Tibial artery (tissue), 4 donors: Measurements from ENCODE around the gene RET.

Source experiments
- DNase-seq, 2 donors: peaks; one replicate each; pipeline ENCODE4 v3.0.0-alpha.2; 2019
- H3K27ac ChIP-seq, 2 donors: fragments of 200-600 bp; sonication (generic) in 1 of 2; 1 replicate in 1 of 2; 2 replicates in 1 of 2; pipeline ENCODE4 v1.5.1; 2018 to 2019; ENCODE audit warnings: mild to moderate bottlenecking in 1 of 2
- H3K27me3 ChIP-seq, 2 donors: fragments of 200-600 bp; sonication (generic) in 1 of 2; one replicate each; pipeline versions ENCODE4 v1.5.1 to v1.6.0; 2016 to 2019
- H3K36me3 ChIP-seq, 3 donors: fragments of 200-600 bp; sonication (generic) in 2 of 3; one replicate each; pipeline ENCODE4 v1.5.1; 2016 to 2019; ENCODE audit warnings: mild to moderate bottlenecking in 2 of 3
- H3K4me1 ChIP-seq, 4 donors: fragments of 200-600 bp; sonication (generic) in 2 of 4; 1 replicate in 3 of 4; 2 replicates in 1 of 4; pipeline ENCODE4 v1.5.1; 2016 to 2019
- H3K4me3 ChIP-seq, 2 donors: fragments of 200-600 bp; sonication (generic) in 1 of 2; 1 replicate in 1 of 2; 2 replicates in 1 of 2; pipeline ENCODE4 v1.5.1; 2018 to 2019; ENCODE audit warnings: mild to moderate bottlenecking in 2 of 2
- H3K9me3 ChIP-seq, 3 donors: fragments of 200-600 bp; sonication (generic) in 1 of 3; one replicate each; pipeline ENCODE4 v1.5.1; 2016 to 2019
- CTCF ChIP-seq, 2 experiments: fragments of 200-600 bp in 1 of 2; fragments of 450-650 bp in 1 of 2; IDR thresholded peaks; one replicate each; pipeline ENCODE4 v1.5.1; 2017 to 2019; ENCODE audit warnings: antibody characterized with exemption in 2 of 2, mild to moderate bottlenecking in 1 of 2, moderate library complexity in 1 of 2
- intact Hi-C: fragments of 100-400 bp; cut with DNase I; formaldehyde crosslinking; loops from one replicate; pipeline ENCODE4 v1.15.0; 2023; ENCODE audit warnings: low total_unique reads

The RET gene

GRCh38 chr10:43134126-43134905 lies 57.4 kb downstream of the RET start:
- Histone ChIP-seq H3K27me3 (no peaks in the 10 kb centered on the region), H3K9me3 (no peaks in the 10 kb centered on the region), H3K36me3 (peaks cover 0 to 4% (median 0%) of the 10 kb centered on the region in 3 donors), H3K27ac (no peak overlapping the region), H3K4me1 (peaks cover 6 to 20% (median 13%) of the 10 kb centered on the region in 4 donors), H3K4me3 (no peak overlapping the region)
- intact Hi-C loops, result no loop called here
- no peak for DNase-seq
- TF ChIP-seq CTCF (IDR thresholded peaks at IDR 0.05), result no peak

GRCh38 chr10:43135064-43135463 lies 58.2 kb downstream of the RET start:
- no peak overlapping the region for H3K27ac ChIP-seq
- intact Hi-C loops, result no loop called here
- no peaks in the 10 kb centered on the region for H3K27me3 ChIP-seq
- TF ChIP-seq CTCF (IDR thresholded peaks at IDR 0.05), result no peak
- H3K36me3 ChIP-seq, result peaks cover 0 to 4% (median 0%) of the 10 kb centered on the region in 3 donors
- H3K9me3 ChIP-seq, result no peaks in the 10 kb centered on the region
- peaks cover 6 to 27% (median 19%) of the 10 kb centered on the region in 4 donors for H3K4me1 ChIP-seq
- no peak overlapping the region for H3K4me3 ChIP-seq
- DNase-seq, result no peak

GRCh38 chr10:43135656-43136055 lies 58.8 kb downstream of the RET start:
- no peak overlapping the region for H3K27ac ChIP-seq
- no peaks in the 10 kb centered on the region for H3K27me3 ChIP-seq
- TF ChIP-seq CTCF (IDR thresholded peaks at IDR 0.05), result no peak
- no peak for DNase-seq
- peaks cover 6 to 31% (median 20%) of the 10 kb centered on the region in 4 donors for H3K4me1 ChIP-seq
- H3K9me3 ChIP-seq, result no peaks in the 10 kb centered on the region
- intact Hi-C loops, result no loop called here
- H3K36me3 ChIP-seq, result peaks cover 0 to 2% (median 0%) of the 10 kb centered on the region in 3 donors
- no peak overlapping the region for H3K4me3 ChIP-seq

- DNase-seq, result no peak
- Histone ChIP-seq H3K4me1 (peaks cover 6 to 31% (median 20%) of the 10 kb centered on the region in 4 donors), H3K9me3 (no peaks in the 10 kb centered on the region), H3K4me3 (no peak overlapping the region), H3K27me3 (no peaks in the 10 kb centered on the region), H3K36me3 (no peaks in the 10 kb centered on the region), H3K27ac (no peak overlapping the region)
- intact Hi-C loops, result no loop called here
- no peak for TF ChIP-seq CTCF (IDR thresholded peaks at IDR 0.05)
Observed at GRCh38 chr10:43136432-43136831, 59.6 kb downstream of the RET start.

- Histone ChIP-seq H3K9me3 (no peaks in the 10 kb centered on the region), H3K36me3 (no peaks in the 10 kb centered on the region), H3K27me3 (no peaks in the 10 kb centered on the region), H3K4me1 (peaks cover 6 to 31% (median 20%) of the 10 kb centered on the region in 4 donors), H3K27ac (peak overlapping the region; percentile 85 to 95), H3K4me3 (peak overlapping the region; percentile 87 to 94)
- intact Hi-C loops, result no loop called here
- no peak for DNase-seq
- TF ChIP-seq CTCF (IDR thresholded peaks at IDR 0.05), result no peak
Observed at GRCh38 chr10:43136995-43137716, 60.3 kb downstream of the RET start.
